HUES48 (cell line): ENCODE data around the gene OLIG2.
A peak's percentile ranks its signal among the peaks of the same experiment; 100 is the strongest.

Experiments
- H3K27ac ChIP-seq: one replicate; pipeline ENCODE4 v1.7.0; 2013; ENCODE audit warnings: low read depth, low read length, inconsistent platforms
- H3K27me3 ChIP-seq: 2 replicates; pipeline ENCODE4 v1.6.1; 2013; ENCODE audit warnings: mild to moderate bottlenecking, low read length; ENCODE audit not compliant: control insufficient read depth, insufficient read depth
- H3K36me3 ChIP-seq: 2 replicates; pipeline ENCODE4 v1.6.1; 2013; ENCODE audit warnings: low read length; ENCODE audit not compliant: control insufficient read depth, insufficient read depth
- H3K4me1 ChIP-seq: 2 replicates; pipeline ENCODE4 v1.6.1; 2013; ENCODE audit warnings: mild to moderate bottlenecking, low read length; ENCODE audit not compliant: control insufficient read depth, insufficient read depth
- H3K4me3 ChIP-seq: 2 replicates; pipeline ENCODE4 v1.5.1; 2013; ENCODE audit warnings: mild to moderate bottlenecking, low read depth, low read length
- H3K9ac ChIP-seq: 2 replicates; pipeline ENCODE4 v1.6.1; 2013; ENCODE audit warnings: mild to moderate bottlenecking, low read depth, low read length, moderate library complexity
- H3K9me3 ChIP-seq: 2 replicates; pipeline ENCODE4 v1.6.1; 2013; ENCODE audit warnings: low read length; ENCODE audit not compliant: control insufficient read depth, insufficient read depth

The OLIG2 gene

GRCh38 chr21:33026878-33027400 lies 1.2 kb downstream of the OLIG2 start:
- Histone ChIP-seq H3K4me1 (peaks cover 38% of the 10 kb centered on the region), H3K9me3 (no peaks in the 10 kb centered on the region), H3K27me3 (peaks cover 99% of the 10 kb centered on the region), H3K36me3 (no peaks in the 10 kb centered on the region), H3K9ac (no peak overlapping the region), H3K27ac (no peak overlapping the region), H3K4me3 (peak overlapping the region; percentile 3; the same call in 1 of the 2 replicates)

DNA sequence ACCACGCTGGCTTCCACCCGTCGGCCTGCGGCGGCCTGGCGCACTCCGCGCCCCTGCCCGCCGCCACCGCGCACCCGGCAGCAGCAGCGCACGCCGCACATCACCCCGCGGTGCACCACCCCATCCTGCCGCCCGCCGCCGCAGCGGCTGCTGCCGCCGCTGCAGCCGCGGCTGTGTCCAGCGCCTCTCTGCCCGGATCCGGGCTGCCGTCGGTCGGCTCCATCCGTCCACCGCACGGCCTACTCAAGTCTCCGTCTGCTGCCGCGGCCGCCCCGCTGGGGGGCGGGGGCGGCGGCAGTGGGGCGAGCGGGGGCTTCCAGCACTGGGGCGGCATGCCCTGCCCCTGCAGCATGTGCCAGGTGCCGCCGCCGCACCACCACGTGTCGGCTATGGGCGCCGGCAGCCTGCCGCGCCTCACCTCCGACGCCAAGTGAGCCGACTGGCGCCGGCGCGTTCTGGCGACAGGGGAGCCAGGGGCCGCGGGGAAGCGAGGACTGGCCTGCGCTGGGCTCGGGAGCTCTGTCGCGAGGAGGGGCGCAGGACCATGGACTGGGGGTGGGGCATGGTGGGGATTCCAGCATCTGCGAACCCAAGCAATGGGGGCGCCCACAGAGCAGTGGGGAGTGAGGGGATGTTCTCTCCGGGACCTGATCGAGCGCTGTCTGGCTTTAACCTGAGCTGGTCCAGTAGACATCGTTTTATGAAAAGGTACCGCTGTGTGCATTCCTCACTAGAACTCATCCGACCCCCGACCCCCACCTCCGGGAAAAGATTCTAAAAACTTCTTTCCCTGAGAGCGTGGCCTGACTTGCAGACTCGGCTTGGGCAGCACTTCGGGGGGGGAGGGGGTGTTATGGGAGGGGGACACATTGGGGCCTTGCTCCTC lies 1.9 kb downstream of the OLIG2 start:
- H3K9me3 ChIP-seq: no peaks in the 10 kb centered on the region
- H3K4me1 ChIP-seq: peaks cover 35% of the 10 kb centered on the region
- H3K27ac ChIP-seq: no peak overlapping the region
- H3K9ac ChIP-seq: no peak overlapping the region
- no peaks in the 10 kb centered on the region for H3K36me3 ChIP-seq
- peaks cover 99% of the 10 kb centered on the region for H3K27me3 ChIP-seq
- H3K4me3 ChIP-seq: peak overlapping the region; percentile 3; the same call in 1 of the 2 replicates

- Histone ChIP-seq H3K27me3 (peaks cover 99% of the 10 kb centered on the region), H3K36me3 (no peaks in the 10 kb centered on the region)
These were observed 2.5 kb downstream of the OLIG2 start for GRCh38 chr21:33028287-33028670.

GRCh38 chr21:33028773-33029384 lies 3.1 kb downstream of the OLIG2 start:
- H3K36me3 ChIP-seq: no peaks in the 10 kb centered on the region
- no peak overlapping the region for H3K27ac ChIP-seq
- H3K4me3 ChIP-seq: peak overlapping the region; percentile 7; the same call in 1 of the 2 replicates
- no peaks in the 10 kb centered on the region for H3K9me3 ChIP-seq
- H3K4me1 ChIP-seq: peaks cover 40% of the 10 kb centered on the region
- H3K27me3 ChIP-seq: peaks cover 99% of the 10 kb centered on the region
- H3K9ac ChIP-seq: no peak overlapping the region

More at GRCh38 chr21:33028287-33028670, 2.5 kb downstream of the OLIG2 start:
- no peak overlapping the region for H3K4me3 ChIP-seq
- H3K4me1 ChIP-seq: peaks cover 34% of the 10 kb centered on the region
- no peak overlapping the region for H3K9ac ChIP-seq
- no peaks in the 10 kb centered on the region for H3K9me3 ChIP-seq
- H3K27ac ChIP-seq: no peak overlapping the region

GRCh38 chr21:33029385-33029921 lies 3.7 kb downstream of the OLIG2 start:
- Histone ChIP-seq H3K4me1 (peaks cover 40% of the 10 kb centered on the region), H3K4me3 (peak overlapping the region; percentile 7; the same call in 1 of the 2 replicates), H3K9me3 (no peaks in the 10 kb centered on the region), H3K36me3 (no peaks in the 10 kb centered on the region), H3K27ac (no peak overlapping the region), H3K9ac (no peak overlapping the region), H3K27me3 (peaks cover 99% of the 10 kb centered on the region)

GRCh38 chr21:33029975-33030461 lies 4.3 kb downstream of the OLIG2 start:
- Histone ChIP-seq H3K9me3 (no peaks in the 10 kb centered on the region), H3K27ac (no peak overlapping the region), H3K4me3 (no peak overlapping the region), H3K36me3 (no peaks in the 10 kb centered on the region), H3K27me3 (peaks cover 99% of the 10 kb centered on the region), H3K4me1 (peaks cover 41% of the 10 kb centered on the region), H3K9ac (no peak overlapping the region)

DNA sequence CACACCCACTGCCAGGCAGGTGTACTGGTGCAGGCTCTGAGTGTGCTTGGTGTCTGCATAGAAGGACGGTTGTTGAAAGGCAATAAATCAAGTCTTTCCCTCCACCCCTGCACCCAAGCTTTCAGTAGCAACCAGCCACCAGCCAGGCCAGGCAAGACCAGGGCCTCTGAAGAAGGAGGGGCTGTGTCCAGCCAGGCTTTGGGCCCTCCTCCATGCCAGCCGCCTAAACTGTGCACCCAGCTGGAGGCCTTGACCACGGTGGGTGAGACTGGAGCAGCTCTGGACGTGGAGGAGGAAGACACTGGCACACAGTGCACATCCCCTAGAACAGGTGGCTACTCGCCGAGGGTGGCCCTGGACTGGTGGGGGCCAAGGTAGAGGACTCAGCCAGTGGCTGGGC lies 4.9 kb downstream of the OLIG2 start:
- Histone ChIP-seq H3K4me1 (peaks cover 46% of the 10 kb centered on the region), H3K36me3 (no peaks in the 10 kb centered on the region), H3K27me3 (peaks cover 100% of the 10 kb centered on the region), H3K9me3 (no peaks in the 10 kb centered on the region), H3K27ac (no peak overlapping the region), H3K9ac (no peak overlapping the region), H3K4me3 (no peak overlapping the region)

GRCh38 chr21:33031152-33031911 lies 5.6 kb downstream of the OLIG2 start:
- H3K9ac ChIP-seq: no peak overlapping the region
- no peak overlapping the region for H3K4me3 ChIP-seq
- peaks cover 100% of the 10 kb centered on the region for H3K27me3 ChIP-seq
- no peak overlapping the region for H3K27ac ChIP-seq
- peaks cover 43% of the 10 kb centered on the region for H3K4me1 ChIP-seq
- no peaks in the 10 kb centered on the region for H3K36me3 ChIP-seq
- H3K9me3 ChIP-seq: no peaks in the 10 kb centered on the region

- Histone ChIP-seq H3K27me3 (peaks cover 100% of the 10 kb centered on the region), H3K27ac (no peak overlapping the region), H3K4me3 (no peak overlapping the region), H3K9ac (no peak overlapping the region), H3K9me3 (no peaks in the 10 kb centered on the region), H3K4me1 (peaks cover 43% of the 10 kb centered on the region), H3K36me3 (no peaks in the 10 kb centered on the region)
These were observed 6.8 kb downstream of the OLIG2 start for GRCh38 chr21:33032434-33033047.
